GM18909 (cell line): ENCODE results near the gene UPK3A.
"Not testable (repeated sequence)": the region's sequence is repeated elsewhere in the genome, so short reads cannot be mapped to it uniquely, and the experiment has no call there.

ENCODE experiments used
- ATAC-seq: cut with Tn5 transposase; IDR thresholded peaks from one replicate; pipeline ENCODE4 v1.9.1; 2021; ENCODE audit warnings: mild to moderate bottlenecking; ENCODE audit not compliant: unreplicated experiment, poor library complexity

The UPK3A gene

GRCh38 chr22:45254789-45255278, 29.9 kb upstream of the UPK3A start:
- no peak for ATAC-seq

- not testable (repeated sequence) for ATAC-seq
These were observed 26.8 kb upstream of the UPK3A start for GRCh38 chr22:45257941-45258340.

GRCh38 chr22:45259754-45260394, 24.9 kb upstream of the UPK3A start:
- no peak for ATAC-seq

- not testable (repeated sequence) for ATAC-seq
These were observed 24.4 kb upstream of the UPK3A start for GRCh38 chr22:45260395-45260759.

- no peak for ATAC-seq
These were observed 23.2 kb upstream of the UPK3A start for GRCh38 chr22:45261407-45262088.

GRCh38 chr22:45262195-45262930, 22.4 kb upstream of the UPK3A start:
- ATAC-seq, result no peak

- ATAC-seq, result peak; percentile 51
These were observed 21.8 kb upstream of the UPK3A start for GRCh38 chr22:45262931-45263462.

GRCh38 chr22:45263463-45264269, 21.1 kb upstream of the UPK3A start:
- peak; percentile 76 for ATAC-seq

- ATAC-seq, result no peak
These were observed 19.2 kb upstream of the UPK3A start for GRCh38 chr22:45265535-45265934.

- peak; percentile 12 for ATAC-seq
These were observed 16.4 kb upstream of the UPK3A start for GRCh38 chr22:45268167-45268957.

GRCh38 chr22:45268958-45269844, 15.5 kb upstream of the UPK3A start:
- peak; percentile 86 for ATAC-seq

- no peak for ATAC-seq
These were observed 14.4 kb upstream of the UPK3A start for GRCh38 chr22:45270095-45271020.

- ATAC-seq, result no peak
These were observed 13.0 kb upstream of the UPK3A start for GRCh38 chr22:45271667-45272201.

- no peak for ATAC-seq
These were observed 12.3 kb upstream of the UPK3A start for GRCh38 chr22:45272498-45272897.

GRCh38 chr22:45273452-45274075, 11.2 kb upstream of the UPK3A start:
- no peak for ATAC-seq

GRCh38 chr22:45276507-45277105, 8.1 kb upstream of the UPK3A start:
- ATAC-seq, result no peak
